Rectal smooth muscle tissue (tissue), 1 donor: ENCODE results near the gene PELI2.

Experiments
- H3K27ac ChIP-seq: one replicate; pipeline ENCODE4 v1.7.0; 2013; ENCODE audit warnings: low read depth, low read length, inconsistent platforms
- H3K27me3 ChIP-seq: one replicate; pipeline ENCODE4 v1.7.0; 2013; ENCODE audit warnings: low read length; ENCODE audit not compliant: control insufficient read depth, insufficient read depth
- H3K36me3 ChIP-seq: one replicate; pipeline ENCODE4 v1.7.0; 2013; ENCODE audit warnings: low read length; ENCODE audit not compliant: control insufficient read depth, insufficient read depth
- H3K4me1 ChIP-seq: one replicate; pipeline ENCODE4 v1.7.0; 2013; ENCODE audit warnings: low read length; ENCODE audit not compliant: control insufficient read depth, insufficient read depth
- H3K4me3 ChIP-seq: one replicate; pipeline ENCODE4 v1.7.0; 2013; ENCODE audit warnings: low read length
- H3K9ac ChIP-seq: one replicate; pipeline ENCODE4 v1.7.0; 2013; ENCODE audit warnings: low read length

The PELI2 gene

GRCh38 chr14:56135668-56136067 lies 17.5 kb downstream of the PELI2 start:
- no peaks in the 10 kb centered on the region for H3K36me3 ChIP-seq
- H3K27me3 ChIP-seq = no peaks in the 10 kb centered on the region
- no peaks in the 10 kb centered on the region for H3K4me1 ChIP-seq
- H3K4me3 ChIP-seq = no peak overlapping the region
- no peak overlapping the region for H3K27ac ChIP-seq
- no peak overlapping the region for H3K9ac ChIP-seq

GRCh38 chr14:56136571-56137452 lies 18.6 kb downstream of the PELI2 start:
- Histone ChIP-seq H3K4me1 (no peaks in the 10 kb centered on the region), H3K9ac (no peak overlapping the region), H3K27me3 (no peaks in the 10 kb centered on the region), H3K4me3 (no peak overlapping the region), H3K27ac (no peak overlapping the region), H3K36me3 (no peaks in the 10 kb centered on the region)

GRCh38 chr14:56137453-56137807 lies 19.2 kb downstream of the PELI2 start:
- Histone ChIP-seq H3K4me1 (no peaks in the 10 kb centered on the region), H3K36me3 (no peaks in the 10 kb centered on the region), H3K27me3 (no peaks in the 10 kb centered on the region), H3K9ac (no peak overlapping the region), H3K4me3 (no peak overlapping the region), H3K27ac (no peak overlapping the region)

- H3K27me3 ChIP-seq = no peaks in the 10 kb centered on the region
- H3K36me3 ChIP-seq = no peaks in the 10 kb centered on the region
- H3K4me3 ChIP-seq = no peak overlapping the region
- no peaks in the 10 kb centered on the region for H3K4me1 ChIP-seq
- H3K27ac ChIP-seq = no peak overlapping the region
- no peak overlapping the region for H3K9ac ChIP-seq
These were observed 19.6 kb downstream of the PELI2 start for GRCh38 chr14:56137849-56138248.

- Histone ChIP-seq H3K4me1 (no peaks in the 10 kb centered on the region), H3K36me3 (no peaks in the 10 kb centered on the region), H3K9ac (no peak overlapping the region), H3K27ac (no peak overlapping the region), H3K27me3 (no peaks in the 10 kb centered on the region), H3K4me3 (no peak overlapping the region)
These were observed 20.7 kb downstream of the PELI2 start for GRCh38 chr14:56138928-56139327.

- Histone ChIP-seq H3K4me3 (no peak overlapping the region), H3K4me1 (peaks cover 4% of the 10 kb centered on the region), H3K27ac (no peak overlapping the region), H3K36me3 (no peaks in the 10 kb centered on the region), H3K27me3 (no peaks in the 10 kb centered on the region), H3K9ac (no peak overlapping the region)
These were observed 24.1 kb downstream of the PELI2 start for GRCh38 chr14:56142314-56142713.

GRCh38 chr14:56143025-56143424 lies 24.8 kb downstream of the PELI2 start:
- no peak overlapping the region for H3K27ac ChIP-seq
- no peaks in the 10 kb centered on the region for H3K36me3 ChIP-seq
- no peaks in the 10 kb centered on the region for H3K27me3 ChIP-seq
- H3K4me3 ChIP-seq = no peak overlapping the region
- no peak overlapping the region for H3K9ac ChIP-seq
- H3K4me1 ChIP-seq = peaks cover 10% of the 10 kb centered on the region

- H3K27ac ChIP-seq = no peak overlapping the region
- no peak overlapping the region for H3K9ac ChIP-seq
- H3K36me3 ChIP-seq = no peaks in the 10 kb centered on the region
- H3K4me1 ChIP-seq = peaks cover 20% of the 10 kb centered on the region
- H3K4me3 ChIP-seq = no peak overlapping the region
- H3K27me3 ChIP-seq = no peaks in the 10 kb centered on the region
These were observed 26.0 kb downstream of the PELI2 start for GRCh38 chr14:56144176-56144575.

GRCh38 chr14:56145181-56145769 lies 27.1 kb downstream of the PELI2 start:
- no peak overlapping the region for H3K9ac ChIP-seq
- no peaks in the 10 kb centered on the region for H3K27me3 ChIP-seq
- H3K4me1 ChIP-seq = peaks cover 23% of the 10 kb centered on the region
- H3K4me3 ChIP-seq = no peak overlapping the region
- H3K27ac ChIP-seq = no peak overlapping the region
- H3K36me3 ChIP-seq = no peaks in the 10 kb centered on the region

GRCh38 chr14:56145965-56146364 lies 27.8 kb downstream of the PELI2 start:
- no peaks in the 10 kb centered on the region for H3K36me3 ChIP-seq
- H3K27me3 ChIP-seq = no peaks in the 10 kb centered on the region
- H3K4me1 ChIP-seq = peaks cover 23% of the 10 kb centered on the region
- H3K9ac ChIP-seq = no peak overlapping the region
- H3K27ac ChIP-seq = no peak overlapping the region
- H3K4me3 ChIP-seq = no peak overlapping the region

GRCh38 chr14:56147449-56147848 lies 29.2 kb downstream of the PELI2 start:
- H3K9ac ChIP-seq = no peak overlapping the region
- H3K4me3 ChIP-seq = no peak overlapping the region
- peaks cover 23% of the 10 kb centered on the region for H3K4me1 ChIP-seq
- no peaks in the 10 kb centered on the region for H3K36me3 ChIP-seq
- no peak overlapping the region for H3K27ac ChIP-seq
- no peaks in the 10 kb centered on the region for H3K27me3 ChIP-seq

- H3K4me3 ChIP-seq = no peak overlapping the region
- H3K36me3 ChIP-seq = no peaks in the 10 kb centered on the region
- H3K9ac ChIP-seq = no peak overlapping the region
- H3K27ac ChIP-seq = no peak overlapping the region
- H3K27me3 ChIP-seq = no peaks in the 10 kb centered on the region
- H3K4me1 ChIP-seq = peaks cover 23% of the 10 kb centered on the region
These were observed 30.0 kb downstream of the PELI2 start for GRCh38 chr14:56147986-56148901.
